ENCODE data around the gene ARHGAP26.

Gene ARHGAP26

GRCh38 chr5:143214890-143215289 lies 444.7 kb downstream of the ARHGAP26 start:
- Histone ChIP-seq H3K27ac (ENCODE audit: low read depth in 2 of 2, low read length in 2 of 2) (no peak overlapping the region), H3K9ac (ENCODE audit: low read depth in 1 of 2, low read length in 2 of 2) (no peak overlapping the region), H3K27me3 (ENCODE audit: control insufficient read depth in 2 of 2, insufficient read depth in 2 of 2, low read length in 2 of 2) (no peaks in the 10 kb centered on the region), H3K4me3 (ENCODE audit: low read length in 2 of 2) (no peak overlapping the region), H3K36me3 (ENCODE audit: control insufficient read depth in 2 of 2, insufficient read depth in 2 of 2, low read length in 2 of 2) (peaks cover 19 to 25% of the 10 kb centered on the region in 2 donors), H3K9me3 (ENCODE audit: control insufficient read depth in 2 of 2, low read length in 2 of 2) (no peaks in the 10 kb centered on the region), H3K4me1 (ENCODE audit: control insufficient read depth in 2 of 2, insufficient read depth in 2 of 2, low read length in 2 of 2) (no peaks in the 10 kb centered on the region)

- Histone ChIP-seq H3K27me3 (ENCODE audit: control insufficient read depth in 2 of 2, insufficient read depth in 2 of 2, low read length in 2 of 2) (no peaks in the 10 kb centered on the region), H3K9me3 (ENCODE audit: control insufficient read depth in 2 of 2, low read length in 2 of 2) (no peaks in the 10 kb centered on the region), H3K27ac (ENCODE audit: low read depth in 2 of 2, low read length in 2 of 2) (no peak overlapping the region), H3K36me3 (ENCODE audit: control insufficient read depth in 2 of 2, insufficient read depth in 2 of 2, low read length in 2 of 2) (peaks cover 19 to 25% of the 10 kb centered on the region in 2 donors), H3K4me1 (ENCODE audit: control insufficient read depth in 2 of 2, insufficient read depth in 2 of 2, low read length in 2 of 2) (no peaks in the 10 kb centered on the region), H3K4me3 (ENCODE audit: low read length in 2 of 2) (no peak overlapping the region), H3K9ac (ENCODE audit: low read depth in 1 of 2, low read length in 2 of 2) (no peak overlapping the region)
Observed at GRCh38 chr5:143215690-143216089, 445.5 kb downstream of the ARHGAP26 start.

- no peak overlapping the region for H3K27ac ChIP-seq (ENCODE audit: low read depth in 2 of 2, low read length in 2 of 2)
- no peaks in the 10 kb centered on the region for H3K27me3 ChIP-seq (ENCODE audit: control insufficient read depth in 2 of 2, insufficient read depth in 2 of 2, low read length in 2 of 2)
- H3K9me3 ChIP-seq (ENCODE audit: control insufficient read depth in 2 of 2, low read length in 2 of 2): no peaks in the 10 kb centered on the region
- no peaks in the 10 kb centered on the region for H3K4me1 ChIP-seq (ENCODE audit: control insufficient read depth in 2 of 2, insufficient read depth in 2 of 2, low read length in 2 of 2)
- H3K9ac ChIP-seq (ENCODE audit: low read depth in 1 of 2, low read length in 2 of 2): no peak overlapping the region
- no peak overlapping the region for H3K4me3 ChIP-seq (ENCODE audit: low read length in 2 of 2)
- peaks cover 19 to 25% of the 10 kb centered on the region in 2 donors for H3K36me3 ChIP-seq (ENCODE audit: control insufficient read depth in 2 of 2, insufficient read depth in 2 of 2, low read length in 2 of 2)
Observed at GRCh38 chr5:143216211-143216610, 446.0 kb downstream of the ARHGAP26 start.

GRCh38 chr5:143217065-143217803 lies 447.1 kb downstream of the ARHGAP26 start:
- Histone ChIP-seq H3K9ac (ENCODE audit: low read depth in 1 of 2, low read length in 2 of 2) (no peak overlapping the region), H3K4me1 (ENCODE audit: control insufficient read depth in 2 of 2, insufficient read depth in 2 of 2, low read length in 2 of 2) (no peaks in the 10 kb centered on the region)

GRCh38 chr5:143217804-143218160 lies 447.6 kb downstream of the ARHGAP26 start:
- Histone ChIP-seq H3K36me3 (ENCODE audit: control insufficient read depth in 2 of 2, insufficient read depth in 2 of 2, low read length in 2 of 2) (peaks cover 19 to 32% of the 10 kb centered on the region in 2 donors), H3K9ac (ENCODE audit: low read depth in 1 of 2, low read length in 2 of 2) (no peak overlapping the region), H3K27ac (ENCODE audit: low read depth in 2 of 2, low read length in 2 of 2) (no peak overlapping the region), H3K4me3 (ENCODE audit: low read length in 2 of 2) (no peak overlapping the region), H3K27me3 (ENCODE audit: control insufficient read depth in 2 of 2, insufficient read depth in 2 of 2, low read length in 2 of 2) (no peaks in the 10 kb centered on the region), H3K4me1 (ENCODE audit: control insufficient read depth in 2 of 2, insufficient read depth in 2 of 2, low read length in 2 of 2) (peaks cover 0 to 3% of the 10 kb centered on the region in 2 donors), H3K9me3 (ENCODE audit: control insufficient read depth in 2 of 2, low read length in 2 of 2) (no peaks in the 10 kb centered on the region)

More at GRCh38 chr5:143217065-143217803, 447.1 kb downstream of the ARHGAP26 start:
- Histone ChIP-seq H3K27me3 (ENCODE audit: control insufficient read depth in 2 of 2, insufficient read depth in 2 of 2, low read length in 2 of 2) (no peaks in the 10 kb centered on the region), H3K9me3 (ENCODE audit: control insufficient read depth in 2 of 2, low read length in 2 of 2) (no peaks in the 10 kb centered on the region), H3K4me3 (ENCODE audit: low read length in 2 of 2) (no peak overlapping the region), H3K27ac (ENCODE audit: low read depth in 2 of 2, low read length in 2 of 2) (no peak overlapping the region), H3K36me3 (ENCODE audit: control insufficient read depth in 2 of 2, insufficient read depth in 2 of 2, low read length in 2 of 2) (peaks cover 19 to 27% of the 10 kb centered on the region in 2 donors)

GRCh38 chr5:143218517-143219170 lies 448.5 kb downstream of the ARHGAP26 start:
- Histone ChIP-seq H3K4me1 (ENCODE audit: control insufficient read depth in 2 of 2, insufficient read depth in 2 of 2, low read length in 2 of 2) (peaks cover 3 to 4% of the 10 kb centered on the region in 2 donors), H3K27me3 (ENCODE audit: control insufficient read depth in 2 of 2, insufficient read depth in 2 of 2, low read length in 2 of 2) (no peaks in the 10 kb centered on the region), H3K27ac (ENCODE audit: low read depth in 2 of 2, low read length in 2 of 2) (no peak overlapping the region), H3K9me3 (ENCODE audit: control insufficient read depth in 2 of 2, low read length in 2 of 2) (no peaks in the 10 kb centered on the region), H3K4me3 (ENCODE audit: low read length in 2 of 2) (no peak overlapping the region), H3K36me3 (ENCODE audit: control insufficient read depth in 2 of 2, insufficient read depth in 2 of 2, low read length in 2 of 2) (peaks cover 19 to 33% of the 10 kb centered on the region in 2 donors), H3K9ac (ENCODE audit: low read depth in 1 of 2, low read length in 2 of 2) (no peak overlapping the region)

GRCh38 chr5:143219696-143220095 lies 449.5 kb downstream of the ARHGAP26 start:
- H3K27me3 ChIP-seq (ENCODE audit: control insufficient read depth in 2 of 2, insufficient read depth in 2 of 2, low read length in 2 of 2): no peaks in the 10 kb centered on the region
- no peak overlapping the region for H3K27ac ChIP-seq (ENCODE audit: low read depth in 2 of 2, low read length in 2 of 2)
- no peaks in the 10 kb centered on the region for H3K9me3 ChIP-seq (ENCODE audit: control insufficient read depth in 2 of 2, low read length in 2 of 2)
- no peak overlapping the region for H3K4me3 ChIP-seq (ENCODE audit: low read length in 2 of 2)
- no peak overlapping the region for H3K9ac ChIP-seq (ENCODE audit: low read depth in 1 of 2, low read length in 2 of 2)
- H3K4me1 ChIP-seq (ENCODE audit: control insufficient read depth in 2 of 2, insufficient read depth in 2 of 2, low read length in 2 of 2): peaks cover 3 to 4% of the 10 kb centered on the region in 2 donors
- peaks cover 11 to 30% of the 10 kb centered on the region in 2 donors for H3K36me3 ChIP-seq (ENCODE audit: control insufficient read depth in 2 of 2, insufficient read depth in 2 of 2, low read length in 2 of 2)

GRCh38 chr5:143220748-143221251 lies 450.6 kb downstream of the ARHGAP26 start:
- H3K4me1 ChIP-seq (ENCODE audit: control insufficient read depth in 2 of 2, insufficient read depth in 2 of 2, low read length in 2 of 2): peaks cover 3 to 4% of the 10 kb centered on the region in 2 donors
- peak overlapping the region in 1 of 2 donors; percentile 39 for H3K4me3 ChIP-seq (ENCODE audit: low read length in 2 of 2)
- no peak overlapping the region for H3K9ac ChIP-seq (ENCODE audit: low read depth in 1 of 2, low read length in 2 of 2)
- H3K27me3 ChIP-seq (ENCODE audit: control insufficient read depth in 2 of 2, insufficient read depth in 2 of 2, low read length in 2 of 2): no peaks in the 10 kb centered on the region
- H3K9me3 ChIP-seq (ENCODE audit: control insufficient read depth in 2 of 2, low read length in 2 of 2): no peaks in the 10 kb centered on the region
- H3K36me3 ChIP-seq (ENCODE audit: control insufficient read depth in 2 of 2, insufficient read depth in 2 of 2, low read length in 2 of 2): peaks cover 6 to 27% of the 10 kb centered on the region in 2 donors
- H3K27ac ChIP-seq (ENCODE audit: low read depth in 2 of 2, low read length in 2 of 2): peak overlapping the region; percentile 51 to 68

- H3K4me3 ChIP-seq (ENCODE audit: low read length in 2 of 2): peak overlapping the region in 1 of 2 donors; percentile 11
- H3K36me3 ChIP-seq (ENCODE audit: control insufficient read depth in 2 of 2, insufficient read depth in 2 of 2, low read length in 2 of 2): peaks cover 0 to 12% of the 10 kb centered on the region in 2 donors
- H3K27ac ChIP-seq (ENCODE audit: low read depth in 2 of 2, low read length in 2 of 2): peak overlapping the region; percentile 49 to 60
- no peaks in the 10 kb centered on the region for H3K9me3 ChIP-seq (ENCODE audit: control insufficient read depth in 2 of 2, low read length in 2 of 2)
- no peaks in the 10 kb centered on the region for H3K27me3 ChIP-seq (ENCODE audit: control insufficient read depth in 2 of 2, insufficient read depth in 2 of 2, low read length in 2 of 2)
- peak overlapping the region in 1 of 2 donors; percentile 16 for H3K9ac ChIP-seq (ENCODE audit: low read depth in 1 of 2, low read length in 2 of 2)
- H3K4me1 ChIP-seq (ENCODE audit: control insufficient read depth in 2 of 2, insufficient read depth in 2 of 2, low read length in 2 of 2): peaks cover 3 to 4% of the 10 kb centered on the region in 2 donors
Observed at GRCh38 chr5:143222287-143223231, 452.4 kb downstream of the ARHGAP26 start.

All from mucosa of rectum (tissue), 2 donors.